Renal cortex interstitium (tissue), 11 donors: ENCODE measurements around the gene GPR84. TPM values are rescaled to one million over a fixed set of nuclear protein-coding genes. Genes with fewer than 3 reads are reported as not detected.
A peak's percentile ranks its signal among the peaks of the same experiment; 100 is the strongest.

ENCODE experiments used
- DNase-seq, 11 donors: peaks; one replicate each; pipeline ENCODE4 v3.0.0-alpha.2; 2013; ENCODE audit warnings: low read depth in 9 of 11, low spot score in 4 of 11; ENCODE audit errors: extremely low read depth in 1 of 11
- polyA plus RNA-seq, 3 donors: library from polyadenylated mRNA; unstranded; fragments of 120-200 nt; gene quantifications; one replicate each; pipeline ENCODE4 v1.2.1, GENCODE V29; 2013; ENCODE audit not compliant: insufficient read length in 3 of 3

Gene GPR84
- polyA plus RNA-seq, 3 donors, result 0.07 to 0.45 (median 0.20) TPM

- DNase-seq, result no peak
Observed at GRCh38 chr12:54394281-54394719, 30.0 kb upstream of the GPR84 start.

DNA sequence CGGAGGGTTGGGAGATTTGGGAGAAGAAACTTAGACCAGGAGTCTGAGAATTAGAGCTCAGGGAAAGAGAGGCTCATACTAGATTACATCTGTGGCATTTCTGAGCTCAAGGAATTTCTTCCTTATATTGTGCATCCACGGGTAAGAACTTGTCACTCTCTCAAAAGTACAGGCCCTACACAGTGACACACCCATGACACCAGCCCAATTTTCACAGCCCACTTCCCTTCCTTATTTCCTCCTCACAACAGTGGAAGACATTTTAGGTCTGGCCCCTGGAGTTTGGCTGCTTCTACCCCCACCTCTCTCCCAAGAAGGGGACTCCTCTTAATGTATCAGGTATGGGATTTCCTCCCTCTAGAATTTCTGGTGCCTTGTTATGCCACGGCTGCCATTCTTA, 29.5 kb upstream of the GPR84 start:
- DNase-seq, result no peak

DNA sequence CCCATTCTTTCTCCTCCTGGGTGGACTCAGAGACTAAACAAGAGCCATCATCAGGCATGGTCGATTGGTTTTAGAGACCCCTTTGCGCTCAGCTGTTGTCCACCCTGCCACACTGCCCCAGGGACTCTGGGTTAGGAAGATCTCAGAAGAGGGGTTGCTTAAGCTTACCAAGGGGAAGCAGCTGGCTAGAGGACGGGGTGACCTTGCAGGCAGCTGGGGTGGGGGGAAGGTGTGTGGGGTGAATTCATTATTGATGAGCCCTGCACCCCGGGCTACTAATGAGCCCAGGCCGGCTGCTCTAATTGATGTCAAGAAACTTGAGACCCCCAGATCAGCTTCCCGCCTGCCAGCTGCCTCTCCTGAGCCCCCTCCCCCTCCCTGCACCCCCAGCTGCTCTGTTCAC, 28.9 kb upstream of the GPR84 start:
- DNase-seq, result no peak

DNA sequence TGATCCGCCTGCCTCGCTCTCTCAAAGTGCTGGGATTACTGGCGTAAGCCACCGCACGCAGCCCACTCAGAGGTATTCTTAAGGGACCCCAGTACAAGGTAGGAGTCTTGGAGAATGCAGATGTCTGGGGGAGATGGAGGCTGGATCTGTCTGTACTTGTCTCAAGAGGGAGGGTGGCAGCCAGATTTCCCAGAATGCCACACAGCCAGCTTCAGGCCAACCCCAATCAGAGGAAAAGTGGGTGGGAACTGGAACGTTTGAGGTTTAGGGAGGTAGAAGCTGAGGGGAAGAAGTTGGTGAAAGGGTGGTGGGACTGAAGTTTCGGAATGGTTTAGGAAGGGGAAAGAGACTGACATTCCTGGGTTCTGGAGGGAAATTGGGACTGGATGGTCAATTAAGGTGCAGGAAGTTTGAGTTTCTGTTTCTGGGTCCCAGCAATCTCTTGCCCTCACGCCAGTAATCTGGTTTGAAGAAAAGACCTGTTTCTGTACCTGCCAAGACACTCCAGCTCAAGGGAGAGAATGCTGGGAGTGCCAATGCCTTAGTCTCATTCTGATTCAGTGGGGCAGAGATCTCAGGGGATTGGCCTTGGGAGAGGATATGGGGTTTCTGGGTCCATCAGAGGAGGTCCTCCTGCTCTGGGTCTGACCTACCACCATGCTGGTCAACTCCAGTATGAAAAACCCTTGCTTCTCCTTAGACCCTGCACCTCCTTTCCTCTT, 28.4 kb upstream of the GPR84 start:
- DNase-seq, result no peak

- DNase-seq, result peak in 2 of 11 donors; percentile 49 to 57
Observed at GRCh38 chr12:54390668-54391551, 26.6 kb upstream of the GPR84 start.

DNA sequence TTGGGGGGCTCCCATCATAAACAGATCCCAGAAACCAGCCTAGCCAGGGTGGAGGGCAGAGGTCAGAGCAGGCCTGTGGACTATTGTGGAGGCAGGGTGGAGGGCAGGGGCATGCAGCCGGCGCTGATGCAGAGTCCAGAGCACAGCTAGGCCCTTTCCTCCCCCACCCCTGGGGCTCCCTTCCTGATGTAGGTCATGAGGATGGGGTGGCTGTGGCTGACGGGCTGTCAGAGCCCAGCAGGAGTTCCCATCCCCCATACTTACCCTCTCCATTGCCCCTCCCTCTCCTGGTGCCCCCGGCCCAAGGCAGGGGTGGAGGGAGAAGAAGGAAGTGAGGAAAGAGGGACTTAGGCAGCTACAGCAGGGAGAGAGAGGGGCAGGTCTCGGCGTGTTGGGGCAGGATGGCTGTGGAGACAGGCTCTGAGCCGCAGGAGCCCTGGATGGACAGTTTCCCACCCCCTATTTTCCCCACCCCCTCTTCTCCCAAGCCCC, 25.9 kb upstream of the GPR84 start:
- DNase-seq, result no peak

DNA sequence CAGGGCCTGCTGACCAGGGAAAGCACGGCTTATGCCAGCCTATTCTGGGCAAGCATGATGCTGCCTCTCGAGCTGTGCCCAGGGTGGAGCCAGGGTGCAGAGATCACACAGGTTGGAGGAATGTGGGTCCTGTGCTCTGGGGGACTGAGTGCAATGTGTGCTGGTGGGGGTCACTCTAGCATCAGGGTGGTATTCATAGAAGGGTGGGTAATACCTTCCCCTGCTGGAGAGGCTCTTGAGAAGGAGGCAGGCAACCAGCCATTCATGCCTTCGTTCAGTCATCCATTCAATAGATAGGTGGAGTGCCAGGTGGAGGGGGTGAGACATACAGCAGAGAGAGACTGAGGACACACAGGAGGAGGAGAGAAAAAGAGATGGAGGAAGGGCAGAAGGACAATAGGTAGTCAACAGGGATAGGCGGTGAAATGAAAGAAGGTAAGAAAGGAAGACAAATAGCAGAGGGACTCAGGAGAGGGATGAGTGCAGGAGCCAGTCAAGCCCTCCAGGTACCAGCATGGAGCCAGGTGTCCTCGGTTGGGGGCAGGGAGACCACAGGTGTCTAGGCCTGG, 25.4 kb upstream of the GPR84 start:
- no peak for DNase-seq

- DNase-seq, result no peak
Observed at GRCh38 chr12:54389134-54389508, 24.8 kb upstream of the GPR84 start.

- DNase-seq, result no peak
Observed at GRCh38 chr12:54388237-54389133, 24.2 kb upstream of the GPR84 start.

DNA sequence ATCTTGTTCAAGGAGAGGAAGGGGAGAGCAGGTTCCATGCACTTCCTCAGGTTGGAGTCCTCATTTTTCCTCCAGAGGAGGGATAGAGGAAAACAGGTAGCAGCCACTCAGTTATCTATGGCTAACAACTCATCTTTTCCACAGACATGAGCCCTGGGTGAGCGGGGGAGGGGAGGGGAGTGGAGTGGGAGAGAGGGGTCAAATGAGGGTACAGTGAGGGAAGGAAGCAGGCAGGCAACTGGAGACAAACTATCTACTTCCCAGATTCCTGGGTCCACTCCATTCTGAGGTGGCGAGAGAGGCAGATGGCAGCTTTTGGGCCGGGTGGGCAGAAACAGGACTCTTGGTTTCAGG, 22.8 kb upstream of the GPR84 start:
- DNase-seq, result no peak

GRCh38 chr12:54386403-54387113, 22.3 kb upstream of the GPR84 start:
- DNase-seq, result no peak

DNA sequence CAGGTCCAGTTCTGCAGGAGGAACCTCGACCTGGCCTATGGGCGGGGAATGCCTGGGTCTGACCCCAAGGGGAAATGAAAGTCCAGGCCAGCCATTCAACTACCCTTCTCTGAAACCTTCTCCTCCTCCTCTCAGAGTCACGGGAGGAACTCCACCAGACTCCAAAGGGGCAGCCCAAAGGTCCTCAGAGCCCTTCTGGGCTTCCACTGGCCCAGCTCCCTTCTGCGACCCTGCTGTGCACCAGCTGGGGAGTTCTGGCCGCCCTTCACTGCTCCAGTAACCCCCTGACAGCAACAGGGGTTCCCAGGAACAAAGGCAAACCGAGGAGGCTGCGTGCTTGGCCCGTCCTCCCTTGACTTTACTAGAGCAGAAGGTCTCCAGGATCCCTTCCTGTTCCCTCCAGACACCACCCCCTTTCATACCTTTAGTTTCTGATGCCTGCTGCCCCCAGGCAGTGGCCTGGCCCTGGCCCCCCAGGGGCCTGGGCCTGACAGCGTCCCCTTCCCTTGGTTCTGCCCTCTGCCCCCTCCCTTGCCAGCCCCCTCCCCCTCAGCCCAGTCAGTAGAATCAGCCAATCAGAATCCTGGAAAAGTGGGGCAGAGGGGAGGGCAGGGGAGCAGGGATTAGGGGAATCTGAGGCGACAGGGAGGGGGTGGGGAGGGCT, 21.1 kb upstream of the GPR84 start:
- no peak for DNase-seq

- no peak for DNase-seq
Observed at GRCh38 chr12:54384591-54385041, 20.3 kb upstream of the GPR84 start, which contains the start of gene ZNF385A. ZNF385A (minus strand) TSS chr12:54384733; CDS start chr12:54384514, 219 bp downstream.

- no peak for DNase-seq
Observed at GRCh38 chr12:54383041-54383609, 18.8 kb upstream of the GPR84 start.

GRCh38 chr12:54381136-54381535, 16.9 kb upstream of the GPR84 start:
- DNase-seq, result no peak

DNA sequence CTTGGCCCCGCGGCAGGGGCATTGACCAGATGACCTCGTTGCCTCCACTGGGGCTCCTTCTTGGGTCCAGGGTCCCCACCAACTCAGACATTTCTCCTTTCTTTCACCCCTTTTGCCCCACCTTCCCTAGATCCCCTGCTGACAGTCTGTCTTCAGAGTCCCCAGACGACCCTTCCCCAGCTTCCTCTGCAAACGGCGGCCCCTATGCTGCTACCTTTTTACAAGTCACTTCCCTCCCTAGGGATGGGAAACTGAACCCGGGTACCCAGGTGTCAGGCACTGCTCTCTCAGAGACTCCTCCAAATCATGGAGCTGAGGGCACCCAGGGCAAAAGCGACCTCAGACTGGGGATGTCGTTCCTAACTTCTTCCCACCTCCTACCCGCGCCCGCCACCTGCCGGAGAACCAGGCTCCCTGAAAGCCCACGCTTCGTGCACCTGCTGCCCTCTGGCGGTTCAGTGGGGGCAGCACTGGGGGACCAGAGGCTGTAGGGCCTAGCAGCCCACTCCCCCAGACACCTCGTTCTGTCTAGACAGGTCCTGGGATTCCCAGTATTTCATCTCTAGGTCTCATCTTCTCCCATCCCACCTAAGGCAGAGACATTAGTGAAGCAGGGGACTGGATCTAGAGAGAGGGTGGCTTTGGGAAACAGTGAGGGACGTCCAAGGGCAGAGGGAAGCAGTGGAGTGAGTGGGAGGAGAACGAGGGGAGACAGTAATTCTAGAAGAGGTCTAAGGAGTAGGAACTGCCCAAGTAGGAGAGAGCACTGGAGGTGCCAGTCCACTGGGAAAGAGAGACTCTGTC, 15.3 kb upstream of the GPR84 start:
- peak in 7 of 11 donors; percentile 82 to 90 (median 85) for DNase-seq
